Endometrium (tissue), 2 donors: Measurements from ENCODE around the gene ZNF594.
A peak's percentile ranks its signal among the peaks of the same experiment; 100 is the strongest.
"Not testable (repeated sequence)": the region's sequence is repeated elsewhere in the genome, so short reads cannot be mapped to it uniquely, and the experiment has no call there.

Experiments
- FAIRE-seq: peaks from 2 replicates; lab custom pipeline; 2012; peaks lifted over from hg19 to GRCh38; lab: Jason Lieb, UNC
- donor health status: control.
- donor health status: control.

Gene ZNF594

GRCh38 chr17:5191541-5192417 lies at the start of gene ZNF594:
TSS of gene ZNF594 (minus strand) at chr17:5191868. CDS start at chr17:5184256, 7,612 bp downstream.
- FAIRE-seq, result peak; percentile 65

- not testable (repeated sequence) for FAIRE-seq
Observed at GRCh38 chr17:5239769-5240168, 48.1 kb upstream of the ZNF594 start.

GRCh38 chr17:5238333-5238732 lies 46.7 kb upstream of the ZNF594 start:
- FAIRE-seq, result no peak

- no peak for FAIRE-seq
Observed at GRCh38 chr17:5237541-5238016, 45.9 kb upstream of the ZNF594 start.

- no peak for FAIRE-seq
Observed at GRCh38 chr17:5236938-5237540, 45.4 kb upstream of the ZNF594 start.

DNA sequence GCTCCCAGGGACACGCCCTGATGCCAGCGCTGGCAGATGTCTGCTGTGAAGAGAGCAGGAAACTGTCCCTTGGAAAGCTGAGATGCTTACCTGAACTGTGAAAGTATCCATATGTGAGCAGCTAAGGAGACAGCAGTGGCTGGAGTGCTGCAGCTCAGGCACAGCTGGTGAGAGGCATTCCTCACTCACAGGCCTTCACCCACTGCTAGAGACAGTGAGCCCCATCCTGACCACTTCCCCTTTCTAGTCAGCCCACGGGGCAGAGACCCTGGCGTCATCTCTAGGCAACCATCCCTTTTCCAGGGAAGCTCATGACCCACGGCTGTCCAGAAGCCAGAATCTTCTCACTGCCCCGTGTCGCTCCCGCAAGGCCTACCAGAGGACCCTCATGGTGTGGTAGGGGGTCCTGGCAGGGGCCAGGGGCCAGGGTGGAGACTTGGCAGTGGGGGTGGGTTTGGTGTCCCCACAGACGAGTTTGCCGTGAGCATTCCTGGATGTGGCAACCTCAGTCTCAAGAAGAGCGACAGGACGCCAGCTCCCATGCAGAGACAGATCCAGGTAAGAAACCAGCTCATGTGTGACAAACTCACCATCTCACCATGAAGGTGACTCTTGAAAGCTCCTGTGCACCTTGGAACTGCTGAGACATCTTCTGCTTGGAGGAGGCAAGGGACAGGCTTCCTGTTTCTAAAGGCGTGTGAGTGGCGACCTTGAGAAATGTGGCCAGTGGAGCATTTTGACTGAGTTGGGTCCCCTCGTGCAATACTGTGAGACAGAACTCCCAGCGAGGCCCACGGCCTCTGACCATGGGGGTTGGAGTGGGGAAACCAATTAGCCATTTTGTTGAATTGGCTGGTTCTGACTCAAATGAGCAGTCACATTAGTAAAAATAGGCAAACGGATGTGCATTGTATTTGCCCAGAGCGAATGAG lies 43.2 kb upstream of the ZNF594 start, which contains the start of gene SCIMP:
Gene SCIMP, minus strand, starts transcription at position 216 of the 932 bp plus-strand sequence. Its CDS starts 105 bp downstream, at position 111.
- no peak for FAIRE-seq

- FAIRE-seq, result not testable (repeated sequence)
Observed at GRCh38 chr17:5233492-5233891, 41.8 kb upstream of the ZNF594 start.

DNA sequence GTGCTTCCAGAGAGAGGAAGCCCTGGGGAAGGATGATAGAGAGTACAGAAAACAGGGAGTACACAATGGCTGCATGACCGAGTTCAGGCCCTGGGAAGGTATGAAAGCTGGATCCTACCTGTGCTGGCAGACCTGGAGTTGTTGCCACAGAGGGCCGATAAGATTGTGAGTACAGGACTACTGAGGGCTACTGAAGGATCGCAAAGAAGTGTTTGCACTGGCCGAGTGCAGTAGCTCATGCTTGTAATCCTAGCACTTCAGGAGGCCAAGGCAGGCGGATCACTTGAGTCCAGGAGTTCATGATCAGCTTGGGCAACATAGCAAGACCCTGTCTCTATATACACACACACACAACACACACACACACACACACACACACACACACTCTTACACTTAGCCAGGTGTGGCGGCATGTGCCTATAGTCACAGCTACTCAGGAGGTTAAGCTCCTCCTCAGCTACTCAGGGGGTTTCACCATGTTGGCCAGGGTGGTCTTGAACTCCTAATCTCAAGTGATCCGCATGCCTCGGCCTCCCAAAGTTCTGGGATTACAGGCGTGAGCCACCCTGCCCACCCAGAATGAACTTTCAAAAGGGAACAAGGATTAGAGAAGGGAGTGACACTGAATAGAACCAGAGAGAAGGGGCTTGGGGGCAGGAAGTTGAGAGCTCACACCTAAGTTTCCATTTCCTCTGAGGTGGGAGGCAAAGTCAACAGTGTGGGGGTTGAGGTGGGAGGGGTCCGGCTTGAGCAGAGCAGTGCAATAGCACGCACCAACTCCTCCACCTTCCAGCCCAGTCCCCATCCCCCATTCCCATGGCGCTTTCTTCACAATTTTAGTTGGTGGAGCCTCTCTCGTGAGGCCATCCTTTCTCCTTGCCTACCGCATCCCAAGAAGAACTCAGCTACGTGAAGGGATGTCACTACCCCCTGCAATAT lies 35.5 kb upstream of the ZNF594 start:
- FAIRE-seq, result no peak

GRCh38 chr17:5225668-5226457 lies 34.2 kb upstream of the ZNF594 start:
- no peak for FAIRE-seq

DNA sequence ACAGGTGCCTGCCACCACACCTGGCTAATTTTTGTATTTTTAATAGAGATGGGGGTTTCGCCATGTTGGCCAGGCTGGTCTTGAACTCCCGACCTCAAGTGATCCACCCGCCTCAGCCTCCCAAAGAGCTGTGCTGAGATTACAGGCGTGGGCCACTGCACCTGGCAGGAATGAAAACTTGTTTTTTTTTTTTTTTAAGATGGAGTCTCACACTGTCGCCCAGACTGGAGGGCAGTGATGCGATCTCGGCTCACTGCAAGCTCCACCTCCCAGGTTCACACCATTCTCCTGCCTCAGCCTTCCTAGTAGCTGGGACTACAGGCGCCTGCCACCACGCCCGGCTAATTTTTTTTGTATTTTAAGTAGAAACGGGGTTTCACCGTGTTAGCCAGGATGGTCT lies 30.2 kb upstream of the ZNF594 start:
- FAIRE-seq, result not testable (repeated sequence)

DNA sequence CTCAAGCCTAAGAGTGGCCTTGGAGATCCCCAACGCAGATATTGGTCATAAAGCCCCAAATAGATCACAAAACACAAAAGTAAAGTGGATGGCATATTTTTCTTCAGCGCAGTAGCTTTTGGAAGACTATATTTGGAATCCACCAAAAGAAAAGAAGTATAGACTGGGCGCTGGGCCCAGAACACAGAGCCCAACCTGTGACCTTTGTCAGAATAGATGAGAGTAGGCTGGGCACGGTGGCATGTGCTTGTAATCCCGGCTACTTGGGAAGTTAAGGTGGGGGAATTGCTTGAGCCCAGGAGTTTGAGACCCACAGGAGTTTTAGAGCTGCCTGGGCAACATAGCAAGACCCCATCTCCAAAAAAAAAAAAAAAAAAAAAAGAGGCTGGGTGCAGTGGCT lies 28.4 kb upstream of the ZNF594 start:
- FAIRE-seq, result no peak

DNA sequence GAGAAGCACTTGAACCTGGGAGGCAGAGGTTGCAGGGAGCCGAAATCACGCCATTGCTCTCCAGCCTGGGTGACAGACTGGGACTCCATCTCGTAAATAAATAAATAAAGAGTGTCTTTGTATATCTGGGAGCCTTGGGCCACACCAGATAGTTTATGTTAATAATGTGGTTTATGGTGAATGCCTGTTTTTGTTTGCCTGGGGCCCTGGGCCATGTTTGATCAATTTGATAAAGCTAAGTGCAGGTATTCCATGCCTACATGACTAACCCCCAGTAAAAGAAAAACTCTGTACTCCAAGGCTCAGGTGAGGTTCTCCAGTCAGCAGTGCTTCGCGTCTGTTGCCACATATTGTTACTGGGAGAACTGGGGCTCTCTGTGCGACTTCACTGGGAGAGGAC lies 27.9 kb upstream of the ZNF594 start:
- FAIRE-seq, result no peak

DNA sequence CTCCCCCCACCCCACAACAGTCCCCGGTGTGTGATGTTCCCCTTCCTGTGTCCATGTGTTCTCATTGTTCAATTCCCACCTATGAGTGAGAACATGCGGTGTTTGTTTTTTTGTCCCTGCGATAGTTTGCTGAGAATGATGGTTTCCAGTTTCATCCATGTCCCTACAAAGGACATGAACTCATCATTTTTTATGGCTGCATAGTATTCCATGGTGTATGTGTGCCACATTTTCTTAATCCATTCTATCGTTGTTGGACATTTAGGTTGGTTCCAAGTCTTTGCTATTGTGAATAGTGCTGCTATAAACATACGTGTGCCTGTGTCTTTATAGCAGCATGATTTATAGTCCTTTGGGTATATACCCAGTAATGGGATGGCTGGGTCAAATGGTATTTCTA lies 25.9 kb upstream of the ZNF594 start:
- FAIRE-seq, result not testable (repeated sequence)

DNA sequence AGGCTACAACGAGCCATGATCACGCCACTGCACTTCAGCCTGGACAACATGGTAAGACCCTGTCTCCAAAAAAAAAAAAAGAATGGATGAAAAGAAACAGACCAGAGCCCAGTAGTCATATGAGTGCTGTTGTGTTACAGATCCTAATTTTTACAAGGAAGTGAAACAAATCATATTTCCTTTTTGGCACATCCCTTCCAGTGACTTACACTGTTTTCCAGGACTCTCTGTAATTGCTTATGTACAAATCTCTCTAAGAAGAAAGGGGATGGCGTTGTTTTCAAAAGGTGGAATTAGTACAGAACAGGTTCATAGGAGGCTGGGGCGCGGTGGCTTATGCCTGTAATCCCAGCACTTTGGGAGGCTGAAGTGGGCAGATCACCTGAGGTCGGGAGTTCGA lies 19.8 kb upstream of the ZNF594 start:
- FAIRE-seq, result no peak

- FAIRE-seq, result no peak
Observed at GRCh38 chr17:5210614-5211252, 19.1 kb upstream of the ZNF594 start.

DNA sequence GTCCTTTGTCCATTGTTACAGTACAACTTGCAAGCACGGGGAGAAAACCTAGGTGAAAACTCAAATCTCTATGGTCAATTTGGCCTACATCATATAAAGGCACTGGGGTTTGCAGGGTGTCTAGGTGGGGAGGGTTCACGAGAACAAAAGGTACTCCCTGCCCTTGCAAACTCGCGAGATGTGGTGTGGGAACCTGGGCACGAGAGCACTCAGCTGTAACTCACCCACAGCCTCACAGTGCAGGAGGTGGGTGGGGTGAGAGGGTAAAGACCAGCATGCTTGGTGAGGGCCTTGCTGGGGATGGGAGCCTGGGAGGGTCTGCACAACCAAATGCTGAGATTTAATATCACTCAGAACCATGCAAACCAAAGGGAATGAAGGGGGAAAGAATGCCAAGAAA lies 18.4 kb upstream of the ZNF594 start:
- FAIRE-seq, result no peak

- FAIRE-seq, result no peak
Observed at GRCh38 chr17:5209396-5209795, 17.7 kb upstream of the ZNF594 start.

DNA sequence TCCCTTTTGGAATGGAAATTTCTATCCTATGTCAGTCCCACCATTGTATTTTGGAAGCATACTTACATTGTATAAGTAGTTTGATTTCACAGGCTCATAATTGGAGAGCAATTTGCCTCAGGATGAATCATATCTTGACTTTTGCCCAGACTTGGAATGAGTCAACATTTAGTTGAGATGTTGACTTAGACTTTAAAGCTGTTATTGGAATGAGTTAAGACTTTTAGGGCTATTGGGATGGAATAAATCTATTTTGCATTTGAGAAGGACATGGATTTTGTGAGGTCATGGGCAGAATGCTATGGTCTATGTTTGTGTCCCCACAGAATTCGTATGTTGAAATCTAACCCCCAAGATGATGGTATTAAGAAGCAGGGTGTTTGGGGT lies 12.2 kb upstream of the ZNF594 start:
- no peak for FAIRE-seq

- no peak for FAIRE-seq
Observed at GRCh38 chr17:5203178-5203907, 11.7 kb upstream of the ZNF594 start.
